T-helper 17 cell (primary cell): Measurements from ENCODE around the gene NXPH1. TPM values are rescaled to one million over a fixed set of nuclear protein-coding genes. Genes with fewer than 3 reads are reported as not detected.

Source experiments
- ATAC-seq: fragments of 150-1000 bp; cut with Tn5 transposase; 2 replicates; pipeline ENCODE4 v1.10.0; 2021; ENCODE audit warnings: mild to moderate bottlenecking, moderate library complexity
- DNase-seq, 3 donors: peaks; one replicate each; pipeline versions ENCODE4 v3.0.0 to v3.0.0-alpha.2; 2020 to 2021
- H3K9me3 ChIP-seq: one replicate; pipeline ENCODE4 v1.7.0; 2013; ENCODE audit warnings: low read length, mild to moderate bottlenecking; ENCODE audit not compliant: control insufficient read depth, poor library complexity, severe bottlenecking
- H3K27ac Mint-ChIP-seq: one replicate; pipeline ENCODE4 v1.8.0; 2022; ENCODE audit warnings: mild to moderate bottlenecking, moderate library complexity, mixed read lengths
- H3K27me3 Mint-ChIP-seq: one replicate; pipeline ENCODE4 v1.8.0; 2022; ENCODE audit warnings: mixed read lengths
- H3K36me3 Mint-ChIP-seq: one replicate; pipeline ENCODE4 v1.8.0; 2022; ENCODE audit warnings: low read depth, mixed read lengths
- H3K4me1 Mint-ChIP-seq: one replicate; pipeline ENCODE4 v1.8.0; 2022; ENCODE audit warnings: mild to moderate bottlenecking, mixed read lengths
- H3K4me3 Mint-ChIP-seq: one replicate; pipeline ENCODE4 v1.8.0; 2022; ENCODE audit warnings: mild to moderate bottlenecking, moderate library complexity, mixed read lengths
- total RNA-seq, 4 donors: library from RNA in 2 of 4; stranded (reverse) in 2 of 4; gene quantifications; one replicate each; pipeline ENCODE4 v1.2.3 and lab custom pipeline; 2022 to 2026

Gene NXPH1
- total RNA-seq, 2 donors from 2014 or later = not detected

GRCh38 chr7:8491544-8492489 is 58.4 kb downstream of the NXPH1 start:
- ATAC-seq (no peak), DNase-seq (no peak)
- Mint-ChIP-seq H3K27ac (no peak overlapping the region), H3K27me3 (no peaks in the 10 kb centered on the region), H3K4me3 (no peak overlapping the region), H3K4me1 (no peaks in the 10 kb centered on the region), H3K36me3 (no peaks in the 10 kb centered on the region)
- no peaks in the 10 kb centered on the region for H3K9me3 ChIP-seq

GRCh38 chr7:8499128-8499527 is 65.7 kb downstream of the NXPH1 start:
- Mint-ChIP-seq H3K4me1 (no peaks in the 10 kb centered on the region), H3K4me3 (no peak overlapping the region)

GRCh38 chr7:8500286-8500685 is 66.9 kb downstream of the NXPH1 start:
- H3K9me3 ChIP-seq = peaks cover 3% of the 10 kb centered on the region
- Mint-ChIP-seq H3K27me3 (no peaks in the 10 kb centered on the region), H3K4me3 (no peak overlapping the region), H3K27ac (no peak overlapping the region), H3K36me3 (no peaks in the 10 kb centered on the region), H3K4me1 (no peaks in the 10 kb centered on the region)
- ATAC-seq = no peak
- no peak for DNase-seq

More at GRCh38 chr7:8499128-8499527, 65.7 kb downstream of the NXPH1 start:
- Mint-ChIP-seq H3K27ac (no peak overlapping the region), H3K36me3 (no peaks in the 10 kb centered on the region), H3K27me3 (no peaks in the 10 kb centered on the region)
- no peak for ATAC-seq
- H3K9me3 ChIP-seq = no peaks in the 10 kb centered on the region
- DNase-seq = no peak

DNA sequence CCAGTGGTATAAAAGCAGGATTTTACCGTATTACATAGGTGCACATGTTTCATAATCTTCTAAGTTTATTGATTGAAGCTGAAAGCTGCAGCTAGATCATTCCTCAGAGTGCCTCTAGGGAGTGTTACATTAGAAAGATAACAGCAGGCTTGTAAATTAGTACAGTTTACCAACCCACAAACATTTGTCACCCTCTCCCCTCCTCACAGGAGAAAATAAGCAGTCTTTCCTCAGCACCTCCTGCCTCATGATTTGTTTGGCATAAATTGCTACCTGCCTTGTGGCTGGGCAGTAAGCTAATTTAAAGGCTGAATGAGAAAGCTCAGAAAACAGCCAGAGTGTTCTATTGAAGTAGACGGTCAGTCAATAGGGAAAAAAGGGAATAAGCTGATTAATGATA is 74.2 kb downstream of the NXPH1 start:
- no peak overlapping the region for H3K4me3 Mint-ChIP-seq
- DNase-seq = no peak
- H3K36me3 Mint-ChIP-seq = no peaks in the 10 kb centered on the region
- ATAC-seq = no peak
- H3K9me3 ChIP-seq = peaks cover 3% of the 10 kb centered on the region
- H3K27me3 Mint-ChIP-seq = no peaks in the 10 kb centered on the region
- H3K4me1 Mint-ChIP-seq = no peaks in the 10 kb centered on the region
- H3K27ac Mint-ChIP-seq = no peak overlapping the region

DNA sequence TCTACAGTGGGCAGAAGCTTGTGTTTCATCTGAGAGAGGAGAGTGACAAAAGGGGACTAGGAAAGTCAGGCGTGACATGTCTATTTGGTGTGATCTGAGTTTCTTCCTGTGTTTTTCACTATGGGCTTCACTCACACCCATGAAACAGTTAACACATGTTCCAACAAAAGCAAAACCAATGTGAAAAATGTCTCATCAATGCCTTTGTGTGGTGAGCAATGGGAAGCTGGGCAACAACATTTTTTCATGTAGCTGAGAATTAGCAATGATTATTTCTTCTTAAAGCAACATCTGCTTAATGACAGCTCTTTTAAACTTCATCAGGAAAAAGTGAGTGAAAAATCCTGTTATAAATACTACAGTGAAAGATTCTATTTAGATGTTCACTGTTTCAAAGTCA is 76.2 kb downstream of the NXPH1 start:
- no peaks in the 10 kb centered on the region for H3K36me3 Mint-ChIP-seq
- no peak overlapping the region for H3K4me3 Mint-ChIP-seq
- H3K9me3 ChIP-seq = no peaks in the 10 kb centered on the region
- no peaks in the 10 kb centered on the region for H3K27me3 Mint-ChIP-seq
- no peak for ATAC-seq
- H3K4me1 Mint-ChIP-seq = no peaks in the 10 kb centered on the region
- DNase-seq = no peak
- H3K27ac Mint-ChIP-seq = no peak overlapping the region

- DNase-seq (no peak), ATAC-seq (no peak)
- no peaks in the 10 kb centered on the region for H3K27me3 Mint-ChIP-seq
- no peak overlapping the region for H3K27ac Mint-ChIP-seq
- H3K36me3 Mint-ChIP-seq = no peaks in the 10 kb centered on the region
- H3K9me3 ChIP-seq = no peaks in the 10 kb centered on the region
- no peak overlapping the region for H3K4me3 Mint-ChIP-seq
- H3K4me1 Mint-ChIP-seq = no peaks in the 10 kb centered on the region
These were observed 78.4 kb downstream of the NXPH1 start for GRCh38 chr7:8511855-8512254.

DNA sequence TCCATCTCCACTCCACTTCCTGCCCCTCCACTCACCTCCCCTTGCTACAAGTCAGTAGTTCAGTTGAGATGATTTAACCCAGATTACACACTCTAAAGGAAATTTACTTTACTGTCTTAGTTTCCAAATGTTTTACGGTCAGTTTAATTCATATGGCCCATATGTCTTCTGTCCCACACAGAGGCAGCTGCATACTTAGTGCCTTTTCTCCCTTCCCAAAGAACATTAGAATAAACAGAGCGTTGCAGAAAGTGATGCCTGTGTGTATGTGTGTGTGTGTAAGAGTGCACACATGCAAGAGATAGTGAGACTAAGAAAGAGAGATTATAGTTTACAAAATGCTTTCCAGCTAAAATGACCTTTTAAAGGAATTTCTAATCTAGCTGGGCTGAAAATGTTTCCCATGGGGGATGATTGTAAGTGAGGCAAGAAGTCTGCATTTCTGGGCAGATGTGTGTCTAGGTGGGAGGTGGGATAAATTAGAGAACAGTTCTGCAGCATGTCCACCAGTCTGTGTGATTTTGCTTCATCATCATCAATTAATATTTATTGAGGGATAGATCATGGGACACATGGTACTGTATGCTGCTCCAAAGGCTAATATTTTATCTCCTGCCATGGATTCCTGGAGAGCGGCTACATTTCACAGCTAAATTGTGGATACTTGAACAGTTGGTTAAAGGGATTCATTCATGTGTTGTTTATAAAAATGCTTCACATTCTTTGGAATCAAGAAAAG is 81.5 kb downstream of the NXPH1 start:
- H3K9me3 ChIP-seq = no peaks in the 10 kb centered on the region
- Mint-ChIP-seq H3K4me3 (no peak overlapping the region), H3K27me3 (no peaks in the 10 kb centered on the region), H3K27ac (no peak overlapping the region), H3K36me3 (no peaks in the 10 kb centered on the region), H3K4me1 (no peaks in the 10 kb centered on the region)
- ATAC-seq (no peak), DNase-seq (no peak)

GRCh38 chr7:8515640-8516185 is 82.3 kb downstream of the NXPH1 start:
- Mint-ChIP-seq H3K4me3 (no peak overlapping the region), H3K27me3 (no peaks in the 10 kb centered on the region), H3K36me3 (no peaks in the 10 kb centered on the region), H3K4me1 (no peaks in the 10 kb centered on the region), H3K27ac (no peak overlapping the region)
- ATAC-seq (no peak), DNase-seq (no peak)
- no peaks in the 10 kb centered on the region for H3K9me3 ChIP-seq

GRCh38 chr7:8516976-8517375 is 83.6 kb downstream of the NXPH1 start:
- no peaks in the 10 kb centered on the region for H3K36me3 Mint-ChIP-seq
- H3K27me3 Mint-ChIP-seq = no peaks in the 10 kb centered on the region
- H3K4me1 Mint-ChIP-seq = no peaks in the 10 kb centered on the region
- no peak overlapping the region for H3K4me3 Mint-ChIP-seq
- no peaks in the 10 kb centered on the region for H3K9me3 ChIP-seq
- ATAC-seq (no peak), DNase-seq (no peak)
- H3K27ac Mint-ChIP-seq = no peak overlapping the region

DNA sequence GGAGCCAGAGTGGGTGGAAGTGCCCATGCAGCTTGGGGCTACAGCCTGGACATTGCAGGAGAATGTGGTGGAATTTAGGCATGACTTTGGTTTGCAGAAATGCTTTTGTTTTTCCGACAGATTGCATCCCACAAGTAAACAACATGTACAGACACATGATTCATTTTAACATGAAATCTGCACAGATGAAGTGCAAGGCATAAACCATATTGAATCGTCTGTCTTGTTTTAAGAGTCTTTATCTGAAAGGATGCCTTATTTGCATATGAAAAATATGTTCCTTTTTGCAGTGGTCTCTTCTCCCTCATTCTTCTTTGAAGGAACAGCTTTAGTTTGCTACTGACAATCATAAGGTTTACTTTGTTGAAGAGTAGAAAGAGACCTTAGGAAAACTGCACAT is 94.9 kb downstream of the NXPH1 start:
- Mint-ChIP-seq H3K27me3 (peaks cover 8% of the 10 kb centered on the region), H3K4me1 (no peaks in the 10 kb centered on the region), H3K27ac (no peak overlapping the region), H3K4me3 (no peak overlapping the region), H3K36me3 (no peaks in the 10 kb centered on the region)
- H3K9me3 ChIP-seq = no peaks in the 10 kb centered on the region
- DNase-seq (no peak), ATAC-seq (no peak)

- DNase-seq (no peak), ATAC-seq (no peak)
- Mint-ChIP-seq H3K27ac (no peak overlapping the region), H3K36me3 (no peaks in the 10 kb centered on the region), H3K4me3 (no peak overlapping the region), H3K27me3 (peaks cover 8% of the 10 kb centered on the region), H3K4me1 (no peaks in the 10 kb centered on the region)
- H3K9me3 ChIP-seq = no peaks in the 10 kb centered on the region
These were observed 98.6 kb downstream of the NXPH1 start for GRCh38 chr7:8531991-8532515.

DNA sequence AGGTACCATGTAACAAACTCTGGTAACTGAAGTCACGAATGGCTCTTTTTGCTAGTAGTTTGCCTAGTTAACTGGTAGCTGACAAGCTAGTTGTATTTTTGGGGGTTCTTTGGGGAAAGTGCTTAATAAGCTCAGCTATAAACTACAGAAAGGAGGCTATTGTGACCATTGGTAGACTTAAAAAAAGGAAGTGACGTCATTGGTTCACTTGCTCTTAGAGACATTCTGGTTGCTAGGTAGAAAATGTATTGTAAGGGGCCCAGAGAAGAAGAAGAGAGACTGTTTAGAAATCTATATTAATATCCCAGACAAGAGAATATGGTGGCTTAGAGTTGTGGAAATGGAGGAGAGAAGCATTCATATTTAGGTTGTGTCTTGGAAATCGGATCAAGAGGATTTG is 103.0 kb downstream of the NXPH1 start:
- H3K27ac Mint-ChIP-seq = no peak overlapping the region
- H3K27me3 Mint-ChIP-seq = no peaks in the 10 kb centered on the region
- no peak for ATAC-seq

GRCh38 chr7:8549046-8549445 is 115.6 kb downstream of the NXPH1 start:
- H3K27ac Mint-ChIP-seq = no peak overlapping the region
- H3K9me3 ChIP-seq = no peaks in the 10 kb centered on the region
- H3K4me1 Mint-ChIP-seq = no peaks in the 10 kb centered on the region
- no peaks in the 10 kb centered on the region for H3K27me3 Mint-ChIP-seq
- H3K36me3 Mint-ChIP-seq = no peaks in the 10 kb centered on the region
- DNase-seq (no peak), ATAC-seq (no peak)
- no peak overlapping the region for H3K4me3 Mint-ChIP-seq

More for the DNA sequence above, 103.0 kb downstream of the NXPH1 start:
- no peaks in the 10 kb centered on the region for H3K9me3 ChIP-seq
- Mint-ChIP-seq H3K36me3 (no peaks in the 10 kb centered on the region), H3K4me1 (no peaks in the 10 kb centered on the region), H3K4me3 (no peak overlapping the region)
- DNase-seq = no peak
